ENCODE measurements around the gene POLR3K.
A peak's percentile ranks its signal among the peaks of the same experiment; 100 is the strongest.
"Not testable (repeated sequence)": the region's sequence is repeated elsewhere in the genome, so short reads cannot be mapped to it uniquely, and the experiment has no call there.

The POLR3K gene

GRCh38 chr16:25926-26348 lies 27.5 kb downstream of the POLR3K start:
- H3K4me2 ChIP-seq (ENCODE audit: low read depth, low read length, poor library complexity, severe bottlenecking); H3K4me3 ChIP-seq (ENCODE audit: insufficient read depth, low read length, poor library complexity, severe bottlenecking); H3K9ac ChIP-seq (ENCODE audit: low read length); H3K79me2 ChIP-seq (ENCODE audit: insufficient read depth, low read length); H3K36me3 ChIP-seq (ENCODE audit: low read length); H2AFZ ChIP-seq (ENCODE audit: low read depth, low read length, severe bottlenecking); H4K20me1 ChIP-seq (ENCODE audit: low read depth, low read length); H3K27me3 ChIP-seq (ENCODE audit: low read length); H3K9me3 ChIP-seq (ENCODE audit: insufficient read depth, low read length); H3K9me2 ChIP-seq (replicated peaks; ENCODE audit: insufficient read depth, low read length); H3F3A ChIP-seq (ENCODE audit: insufficient read depth); H3K27ac ChIP-seq (ENCODE audit: low read depth, low read length): not testable (repeated sequence)

DNA sequence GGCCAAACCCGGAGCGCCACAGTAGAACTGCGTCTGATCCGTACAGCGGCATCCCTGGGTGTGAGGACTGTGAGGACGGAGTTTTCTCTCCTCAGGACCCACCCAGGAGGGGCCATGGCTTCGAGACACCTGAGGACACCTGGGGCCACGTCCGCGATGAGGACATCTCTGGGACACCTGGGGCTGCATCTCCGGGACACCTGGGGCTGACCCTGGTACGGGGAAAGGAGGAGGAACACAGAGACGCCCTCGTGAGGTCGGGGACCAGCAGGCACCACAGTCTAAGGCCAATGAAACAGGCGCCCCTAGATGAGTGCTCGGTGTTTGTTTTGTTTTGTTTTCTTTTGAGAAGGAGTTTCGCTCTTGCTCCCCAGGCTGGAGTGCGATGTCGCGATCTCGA lies 29.3 kb downstream of the POLR3K start:
- not testable (repeated sequence) for H3F3A ChIP-seq (ENCODE audit: insufficient read depth); H3K36me3 ChIP-seq (ENCODE audit: low read length); H3K9me2 ChIP-seq (replicated peaks; ENCODE audit: insufficient read depth, low read length); H3K9me3 ChIP-seq (ENCODE audit: insufficient read depth, low read length); H2AFZ ChIP-seq (ENCODE audit: low read depth, low read length, severe bottlenecking); H3K9ac ChIP-seq (ENCODE audit: low read length); H3K4me3 ChIP-seq (ENCODE audit: insufficient read depth, low read length, poor library complexity, severe bottlenecking); H3K27me3 ChIP-seq (ENCODE audit: low read length); H3K4me2 ChIP-seq (ENCODE audit: low read depth, low read length, poor library complexity, severe bottlenecking); H4K20me1 ChIP-seq (ENCODE audit: low read depth, low read length); H3K27ac ChIP-seq (ENCODE audit: low read depth, low read length); H3K79me2 ChIP-seq (ENCODE audit: insufficient read depth, low read length)

DNA sequence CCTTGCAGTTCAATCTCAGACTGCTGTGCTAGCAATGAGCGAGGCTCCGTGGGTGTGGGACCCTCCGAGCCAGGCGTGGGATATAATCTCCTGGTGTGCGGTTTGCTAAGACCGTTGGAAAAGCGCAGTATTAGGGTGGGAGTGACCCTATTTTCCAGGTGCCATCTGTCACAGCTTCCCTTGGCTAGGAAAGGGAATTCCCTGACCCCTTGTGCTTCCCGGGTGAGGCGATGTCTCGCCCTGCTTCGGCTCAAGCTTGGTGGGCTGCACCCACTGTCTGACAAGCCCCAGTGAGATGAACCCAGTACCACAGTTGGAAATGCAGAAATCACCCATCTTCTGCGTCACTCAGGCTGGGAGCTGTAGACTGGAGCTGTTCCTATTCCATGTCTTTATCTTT lies 32.5 kb downstream of the POLR3K start:
- not testable (repeated sequence) for H3K4me2 ChIP-seq (ENCODE audit: low read depth, low read length, poor library complexity, severe bottlenecking); H3K27ac ChIP-seq (ENCODE audit: low read depth, low read length); H2AFZ ChIP-seq (ENCODE audit: low read depth, low read length, severe bottlenecking); H3K79me2 ChIP-seq (ENCODE audit: insufficient read depth, low read length); H3K27me3 ChIP-seq (ENCODE audit: low read length); H3K9me2 ChIP-seq (replicated peaks; ENCODE audit: insufficient read depth, low read length); H3F3A ChIP-seq (ENCODE audit: insufficient read depth); H3K9ac ChIP-seq (ENCODE audit: low read length); H4K20me1 ChIP-seq (ENCODE audit: low read depth, low read length); H3K9me3 ChIP-seq (ENCODE audit: insufficient read depth, low read length); H3K4me3 ChIP-seq (ENCODE audit: insufficient read depth, low read length, poor library complexity, severe bottlenecking); H3K36me3 ChIP-seq (ENCODE audit: low read length)

- not testable (repeated sequence) for H3K27me3 ChIP-seq (ENCODE audit: low read length); H4K20me1 ChIP-seq (ENCODE audit: low read depth, low read length); H2AFZ ChIP-seq (ENCODE audit: low read depth, low read length, severe bottlenecking); H3K9ac ChIP-seq (ENCODE audit: low read length); H3K27ac ChIP-seq (ENCODE audit: low read depth, low read length); H3K9me3 ChIP-seq (ENCODE audit: insufficient read depth, low read length); H3K36me3 ChIP-seq (ENCODE audit: low read length); H3F3A ChIP-seq (ENCODE audit: insufficient read depth); H3K79me2 ChIP-seq (ENCODE audit: insufficient read depth, low read length); H3K9me2 ChIP-seq (replicated peaks; ENCODE audit: insufficient read depth, low read length); H3K4me3 ChIP-seq (ENCODE audit: insufficient read depth, low read length, poor library complexity, severe bottlenecking); H3K4me2 ChIP-seq (ENCODE audit: low read depth, low read length, poor library complexity, severe bottlenecking)
Measured at GRCh38 chr16:17062-17765, 36.2 kb downstream of the POLR3K start.

DNA sequence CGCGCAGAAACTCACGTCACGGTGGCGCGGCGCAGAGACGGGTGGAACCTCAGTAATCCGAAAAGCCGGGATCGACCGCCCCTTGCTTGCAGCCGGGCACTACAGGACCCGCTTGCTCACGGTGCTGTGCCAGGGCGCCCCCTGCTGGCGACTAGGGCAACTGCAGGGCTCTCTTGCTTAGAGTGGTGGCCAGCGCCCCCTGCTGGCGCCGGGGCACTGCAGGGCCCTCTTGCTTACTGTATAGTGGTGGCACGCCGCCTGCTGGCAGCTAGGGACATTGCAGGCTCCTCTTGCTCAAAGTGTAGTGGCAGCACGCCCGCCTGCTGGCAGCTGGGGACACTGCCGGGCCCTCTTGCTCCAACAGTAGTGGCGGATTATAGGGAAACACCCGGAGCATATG lies 42.6 kb downstream of the POLR3K start:
- not testable (repeated sequence) for H3F3A ChIP-seq (ENCODE audit: insufficient read depth); H3K9ac ChIP-seq (ENCODE audit: low read length); H3K36me3 ChIP-seq (ENCODE audit: low read length); H3K9me3 ChIP-seq (ENCODE audit: insufficient read depth, low read length); H3K27me3 ChIP-seq (ENCODE audit: low read length); H2AFZ ChIP-seq (ENCODE audit: low read depth, low read length, severe bottlenecking); H4K20me1 ChIP-seq (ENCODE audit: low read depth, low read length); H3K79me2 ChIP-seq (ENCODE audit: insufficient read depth, low read length); H3K4me3 ChIP-seq (ENCODE audit: insufficient read depth, low read length, poor library complexity, severe bottlenecking); H3K4me2 ChIP-seq (ENCODE audit: low read depth, low read length, poor library complexity, severe bottlenecking); H3K27ac ChIP-seq (ENCODE audit: low read depth, low read length); H3K9me2 ChIP-seq (replicated peaks; ENCODE audit: insufficient read depth, low read length)
- TF ChIP-seq CTCF (IDR thresholded peaks at IDR 0.05; ENCODE audit: insufficient read depth, low read length, poor library complexity, severe bottlenecking): peak; percentile 44

All from SU-DHL-6 (cell line).